HG03066 (cell line): ENCODE results near the gene ST6GALNAC2.
"Not testable (repeated sequence)": the region's sequence is repeated elsewhere in the genome, so short reads cannot be mapped to it uniquely, and the experiment has no call there.

ENCODE experiments used
- ATAC-seq: cut with Tn5 transposase; IDR thresholded peaks from one replicate; pipeline ENCODE4 v1.9.1; 2021; ENCODE audit warnings: low read depth; ENCODE audit not compliant: unreplicated experiment

Gene ST6GALNAC2

DNA sequence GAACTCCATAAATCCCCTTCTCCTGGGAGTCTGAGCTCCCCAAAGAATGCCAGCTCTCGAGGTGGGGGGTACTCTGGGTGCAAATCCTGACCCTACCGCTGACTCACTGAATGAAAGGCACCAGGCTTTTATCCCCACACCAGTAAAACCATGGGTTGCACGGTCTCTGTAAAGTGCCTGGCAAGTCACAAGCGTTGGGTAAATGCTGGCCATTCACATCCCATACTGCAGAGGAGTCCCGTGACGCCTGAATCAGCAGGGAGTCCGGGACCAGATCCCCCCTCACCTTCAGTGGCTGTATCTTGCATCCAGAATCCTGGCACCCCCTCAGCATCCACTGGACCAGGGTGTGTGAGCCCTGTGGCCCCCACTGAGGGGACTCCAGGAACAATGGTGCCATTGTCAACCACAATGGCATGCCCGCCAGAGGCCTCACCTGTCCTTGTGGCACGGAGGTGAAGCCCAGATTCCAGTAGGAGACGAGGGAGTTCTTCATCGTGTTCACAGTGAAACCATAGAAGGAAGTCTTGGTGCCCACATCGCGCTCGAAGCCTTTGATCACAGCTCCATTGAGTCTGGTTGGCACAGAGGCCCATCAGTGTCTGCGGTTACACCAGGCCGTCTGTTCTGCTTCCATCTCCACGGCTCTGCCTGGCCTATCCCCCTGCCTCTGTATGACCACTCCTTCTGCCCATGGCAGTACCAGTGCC is 13.3 kb downstream of the ST6GALNAC2 start:
- ATAC-seq: no peak

DNA sequence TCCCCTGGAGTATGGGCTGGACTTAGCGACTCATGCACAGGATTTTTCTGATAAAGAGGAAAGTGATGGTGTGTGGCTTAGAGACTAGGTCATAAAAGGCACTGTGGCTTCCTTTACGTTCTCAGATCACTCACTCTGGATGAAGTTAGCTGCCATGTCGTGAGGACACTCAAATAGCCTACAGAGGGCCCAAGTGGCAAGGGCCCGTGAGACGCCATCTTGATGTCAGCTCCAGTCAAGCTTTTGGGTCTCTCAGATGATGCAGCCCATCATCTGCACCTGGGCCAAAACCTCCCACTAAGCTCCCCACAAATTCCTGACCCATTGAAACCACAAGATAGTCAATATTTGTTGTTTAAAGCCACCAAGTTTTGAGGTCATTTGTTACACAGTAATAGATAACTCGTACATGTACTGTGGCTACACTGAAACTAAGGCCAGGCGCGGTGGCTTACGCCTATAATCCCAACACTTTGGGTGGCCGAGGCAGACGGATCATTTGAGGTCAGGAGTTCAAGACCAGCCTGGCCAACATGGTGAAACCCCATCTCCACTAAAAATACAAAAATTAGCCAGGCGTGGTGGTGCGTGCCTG is 14.7 kb downstream of the ST6GALNAC2 start:
- no peak for ATAC-seq

DNA sequence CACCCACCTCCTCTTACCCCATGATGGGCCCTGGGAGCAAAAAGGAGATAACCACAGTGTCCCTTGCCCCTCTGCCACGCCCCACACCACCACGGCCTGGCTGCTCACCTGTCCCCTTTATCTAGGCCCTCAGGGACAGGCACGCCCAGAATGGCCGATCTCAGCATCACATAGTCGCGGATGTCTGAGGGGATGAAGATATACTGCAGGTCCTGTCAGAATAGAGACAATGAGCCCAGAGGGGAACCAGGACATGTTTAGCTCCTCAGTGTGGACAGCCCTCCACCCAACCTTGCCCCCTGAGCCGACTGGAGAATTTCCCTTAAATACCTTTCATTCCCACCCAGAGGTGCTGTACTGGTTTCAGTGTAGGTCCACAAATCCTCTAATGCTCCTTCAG is 15.2 kb downstream of the ST6GALNAC2 start:
- no peak for ATAC-seq

DNA sequence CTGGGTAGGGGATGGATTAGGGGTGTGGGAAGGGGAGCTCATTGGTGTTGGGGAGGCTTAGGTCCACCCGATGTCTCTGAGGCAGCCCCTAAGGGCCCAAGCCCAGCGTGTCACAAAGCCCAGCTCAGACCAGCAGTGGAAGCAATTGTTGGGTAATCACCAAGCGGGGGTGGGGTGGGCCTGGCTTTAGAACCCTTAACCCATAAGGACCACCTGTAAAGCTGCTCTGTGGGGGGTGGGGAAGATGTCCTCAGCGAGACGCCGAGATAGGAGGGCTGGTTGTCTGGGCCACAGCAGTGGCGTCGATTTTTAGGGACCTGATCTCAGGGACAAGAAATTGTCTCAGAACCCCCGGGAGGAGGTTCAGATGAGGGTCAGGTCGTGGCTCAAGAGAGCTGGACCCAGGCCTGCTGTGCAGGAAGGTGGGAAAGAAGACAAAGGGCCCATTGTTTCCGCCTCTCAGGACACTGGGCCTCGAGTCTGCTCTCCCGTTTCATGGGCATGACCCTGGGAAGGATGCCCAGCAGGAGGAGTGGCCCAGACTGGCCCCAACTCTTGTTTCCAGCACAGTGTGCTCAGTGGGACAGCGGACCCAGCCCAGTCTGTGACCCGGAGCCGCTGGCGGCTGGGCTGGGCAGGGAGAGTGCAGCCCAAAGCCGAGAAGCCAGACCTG is 15.9 kb downstream of the ST6GALNAC2 start:
- no peak for ATAC-seq

DNA sequence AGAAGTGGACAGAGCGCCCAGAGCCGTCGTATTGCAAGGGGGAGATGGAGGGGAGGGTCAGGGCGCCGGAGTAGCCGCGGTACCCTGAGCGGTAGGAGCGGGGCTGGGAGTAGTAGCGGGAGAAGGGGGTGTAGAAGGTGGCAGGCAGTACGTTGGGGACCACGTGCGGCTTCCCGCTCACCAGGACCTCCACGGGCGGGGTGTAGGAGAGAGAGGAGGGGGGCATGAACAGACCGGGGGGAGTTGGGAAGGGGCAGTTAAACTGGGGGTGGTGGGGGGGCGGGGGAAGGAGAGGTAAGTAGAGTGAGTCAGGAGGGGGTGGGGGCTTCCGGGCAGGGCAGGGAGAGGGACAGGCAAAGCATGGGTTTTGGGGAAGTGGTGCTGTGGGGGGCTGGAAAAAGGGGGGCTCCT is 16.8 kb downstream of the ST6GALNAC2 start:
- ATAC-seq: no peak

DNA sequence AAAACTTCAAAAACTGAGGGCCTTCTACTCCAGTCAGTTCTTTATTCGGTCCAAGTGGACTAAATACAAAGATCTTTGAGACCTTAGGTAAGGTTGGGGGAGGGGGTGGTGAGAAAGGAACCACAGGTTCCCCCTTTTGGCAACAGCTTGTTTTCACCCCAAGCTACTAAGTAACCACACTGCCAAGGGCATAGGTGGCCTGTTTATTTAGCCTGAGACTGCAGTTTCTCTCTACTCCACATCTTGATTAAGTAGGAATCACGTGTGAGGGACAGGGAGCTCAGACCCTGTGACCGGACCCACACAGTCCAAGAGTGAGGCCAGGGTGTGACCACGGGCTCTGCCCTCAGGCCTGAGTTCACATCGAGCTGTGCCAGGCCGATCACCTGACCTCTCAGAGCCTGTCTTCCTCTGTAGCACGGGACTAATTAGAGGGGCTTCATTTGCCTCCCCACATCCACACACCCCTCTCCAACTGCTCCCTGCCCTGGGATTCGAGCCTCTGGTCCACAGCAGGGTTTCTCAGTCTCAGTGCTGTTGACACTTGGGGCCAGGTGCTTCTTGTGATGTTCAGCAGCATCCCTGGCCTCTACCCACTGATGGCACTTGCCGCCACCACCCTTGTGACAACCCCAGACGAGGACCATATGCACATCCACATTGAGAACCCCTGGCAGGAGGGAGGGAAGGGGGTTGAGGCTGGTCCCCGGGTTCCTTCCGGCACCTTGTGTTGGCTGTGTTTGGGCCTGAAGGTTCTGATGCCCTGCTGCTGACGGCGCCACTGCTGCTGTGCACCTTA is 17.8 kb downstream of the ST6GALNAC2 start:
- no peak for ATAC-seq

DNA sequence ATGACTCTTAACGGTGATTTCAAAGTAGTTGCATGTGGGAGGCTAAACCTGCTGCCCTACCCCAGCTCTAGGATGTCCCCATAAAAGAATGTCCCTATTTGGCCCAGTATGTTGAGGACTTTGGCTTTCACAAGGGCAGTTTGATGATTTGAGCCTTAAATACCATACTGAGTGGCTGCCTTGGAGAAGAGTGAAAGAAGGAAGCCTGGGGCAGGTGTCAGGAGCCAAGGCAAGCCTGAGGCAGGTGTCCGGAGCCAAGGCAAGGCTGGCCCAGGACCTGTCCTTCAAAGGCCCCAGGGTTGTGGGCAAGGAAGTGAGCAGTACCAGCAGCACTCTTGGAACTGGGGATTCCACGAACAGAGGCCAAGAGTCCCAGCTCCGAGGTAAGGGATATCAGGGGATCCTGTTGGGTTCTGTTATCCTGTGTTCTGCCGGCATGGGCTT is 18.6 kb downstream of the ST6GALNAC2 start:
- ATAC-seq: no peak

DNA sequence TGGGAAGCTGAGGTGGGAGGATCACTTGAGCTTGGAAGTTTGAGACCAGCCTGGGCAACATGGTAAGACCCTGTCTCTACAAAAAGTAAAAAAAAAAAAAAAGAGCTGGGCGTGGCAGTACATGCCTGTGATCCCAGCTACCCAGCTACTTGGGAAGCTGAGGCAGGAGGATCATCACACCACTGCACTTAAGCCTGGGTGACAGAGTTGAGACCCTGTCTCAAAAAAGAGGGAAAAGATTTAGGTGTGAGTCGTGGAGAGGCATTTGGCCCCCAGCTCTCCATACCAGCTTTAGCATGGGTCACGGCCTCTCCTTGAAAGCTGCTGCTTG is 19.1 kb downstream of the ST6GALNAC2 start:
- no peak for ATAC-seq

DNA sequence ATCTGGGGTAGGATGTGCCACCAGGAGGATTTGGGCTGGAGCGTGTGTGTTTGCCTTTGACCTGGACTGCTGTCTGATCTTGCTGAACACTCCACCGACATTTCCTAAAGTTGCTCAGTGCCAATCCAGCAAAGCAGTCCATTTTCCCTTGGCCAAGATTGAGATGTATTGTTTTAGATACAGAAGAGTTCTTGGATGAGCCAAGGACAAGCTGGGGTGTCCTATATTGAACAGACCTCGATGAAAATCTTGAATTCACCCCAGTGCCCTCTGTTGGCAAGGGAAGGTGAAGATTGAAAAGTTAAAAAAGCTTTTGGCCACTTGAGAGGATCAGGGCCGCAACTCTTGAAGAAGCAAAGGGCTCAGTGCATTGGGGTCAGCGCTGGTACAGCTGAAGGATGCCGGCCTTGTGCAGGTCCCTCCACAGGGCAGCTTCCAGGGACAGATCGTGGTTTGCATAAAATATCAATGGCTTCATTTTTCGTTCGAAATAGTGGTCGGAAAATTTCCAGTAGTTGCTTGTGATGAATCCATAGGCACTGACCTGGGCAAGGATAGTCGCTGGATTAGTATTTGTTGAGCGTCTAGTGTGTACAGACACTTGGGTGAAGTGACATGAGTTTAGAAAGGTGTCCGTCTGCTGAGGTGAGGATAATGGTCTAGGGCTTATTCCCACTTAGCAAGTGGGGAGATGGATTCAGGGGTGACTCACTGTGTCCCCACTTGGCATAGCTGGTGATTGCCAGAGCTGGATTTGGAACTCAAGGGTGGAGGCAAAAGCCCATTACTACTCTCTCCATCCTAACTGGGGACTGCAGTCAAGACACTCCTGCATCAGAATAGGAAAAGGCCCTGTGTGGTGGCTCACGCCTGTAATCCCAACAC is 19.7 kb downstream of the ST6GALNAC2 start:
- ATAC-seq: no peak

DNA sequence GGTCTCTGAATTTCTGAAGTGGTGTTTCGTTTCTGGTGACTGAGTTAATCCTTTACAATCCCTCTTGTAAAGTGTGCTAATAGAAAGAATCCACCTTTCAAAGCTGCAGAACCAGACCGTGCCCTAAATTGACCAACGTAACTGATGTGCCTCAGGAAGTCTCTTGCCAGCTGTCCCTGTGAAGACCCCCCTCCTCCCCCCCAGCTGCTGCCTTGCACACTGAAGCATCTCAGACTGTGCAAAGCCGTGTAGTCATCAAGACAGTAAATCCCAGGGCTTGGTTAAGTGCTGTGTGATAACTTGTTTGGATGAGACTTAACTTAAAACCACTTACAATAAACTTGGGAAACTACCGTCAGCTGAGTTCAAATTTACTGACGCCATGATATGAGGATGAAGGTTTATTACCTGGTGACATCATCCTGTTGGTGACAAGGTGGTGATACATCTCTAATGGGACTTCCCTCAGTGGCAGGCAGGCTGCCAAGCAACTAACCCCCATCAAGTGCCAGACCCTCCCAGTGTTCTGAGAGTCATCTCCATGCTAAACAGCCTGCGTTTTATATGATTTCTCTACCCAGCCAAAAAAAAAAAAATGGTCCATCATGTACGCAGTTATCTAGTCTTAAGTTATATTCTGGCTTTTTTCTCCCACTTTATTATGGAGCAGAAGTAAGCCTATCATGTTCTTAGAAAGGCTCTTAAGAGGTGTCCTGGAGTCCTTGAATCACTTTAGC is 20.5 kb downstream of the ST6GALNAC2 start:
- not testable (repeated sequence) for ATAC-seq

DNA sequence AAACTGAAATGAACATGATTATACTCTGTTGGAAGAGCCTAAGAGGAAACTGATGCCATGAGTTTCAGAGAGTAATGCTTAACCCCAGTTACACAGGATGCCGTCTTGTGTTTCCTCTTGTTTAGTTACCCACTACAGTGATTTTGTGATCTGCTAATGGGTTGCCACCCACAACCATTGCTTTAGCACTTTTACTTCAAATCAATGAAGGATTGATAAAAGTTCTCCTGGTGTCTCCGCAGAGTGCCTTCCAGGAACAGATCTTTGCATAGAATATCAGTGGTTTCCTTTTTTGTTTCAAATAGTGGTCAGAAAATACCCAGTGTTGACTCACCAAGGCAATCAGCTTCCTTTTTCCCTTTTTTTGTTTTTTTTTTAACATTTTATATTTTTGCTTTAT is 22.3 kb downstream of the ST6GALNAC2 start:
- not testable (repeated sequence) for ATAC-seq

DNA sequence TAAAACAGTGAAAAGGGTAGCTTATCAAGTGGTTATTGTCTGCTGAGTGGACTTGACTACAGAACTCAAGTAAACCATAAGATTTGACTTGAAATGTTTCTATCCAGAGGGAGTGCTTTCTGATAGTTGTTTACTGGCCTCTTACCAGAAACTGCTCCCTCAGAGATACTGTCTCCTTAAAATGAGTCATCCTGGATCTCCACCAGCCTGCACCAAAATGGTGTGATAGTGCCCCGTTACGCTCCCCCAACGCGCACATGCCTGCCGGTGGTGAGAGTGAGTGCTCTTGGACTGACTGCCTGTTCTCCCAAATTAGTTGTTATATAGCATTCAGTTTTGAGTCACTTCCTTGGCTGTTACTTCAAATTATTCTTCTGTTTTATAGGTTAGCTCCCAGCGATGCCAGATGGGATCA is 22.9 kb downstream of the ST6GALNAC2 start:
- ATAC-seq: no peak

DNA sequence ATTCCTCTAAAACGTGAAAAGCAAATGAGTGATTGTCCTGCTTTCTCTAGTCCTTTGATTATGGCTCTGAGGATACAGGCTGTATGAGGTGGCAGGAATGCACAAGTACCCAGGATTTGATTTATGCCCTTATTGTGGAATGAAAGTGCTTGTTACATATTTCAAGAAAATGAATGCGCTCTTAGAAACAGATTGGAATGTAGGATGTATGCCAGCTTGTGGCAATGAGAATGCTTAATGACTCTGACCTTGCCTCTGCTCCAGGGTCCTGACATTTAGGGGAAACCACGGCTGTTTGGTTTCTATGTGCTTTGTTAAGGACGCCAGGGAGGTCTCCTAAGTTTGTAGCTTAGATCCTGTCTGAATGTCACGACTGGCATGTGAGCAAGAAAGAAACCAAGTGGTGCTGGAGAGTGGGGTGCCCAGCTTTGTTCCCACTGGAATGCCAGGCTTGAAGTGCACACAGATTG is 23.8 kb downstream of the ST6GALNAC2 start:
- no peak for ATAC-seq

DNA sequence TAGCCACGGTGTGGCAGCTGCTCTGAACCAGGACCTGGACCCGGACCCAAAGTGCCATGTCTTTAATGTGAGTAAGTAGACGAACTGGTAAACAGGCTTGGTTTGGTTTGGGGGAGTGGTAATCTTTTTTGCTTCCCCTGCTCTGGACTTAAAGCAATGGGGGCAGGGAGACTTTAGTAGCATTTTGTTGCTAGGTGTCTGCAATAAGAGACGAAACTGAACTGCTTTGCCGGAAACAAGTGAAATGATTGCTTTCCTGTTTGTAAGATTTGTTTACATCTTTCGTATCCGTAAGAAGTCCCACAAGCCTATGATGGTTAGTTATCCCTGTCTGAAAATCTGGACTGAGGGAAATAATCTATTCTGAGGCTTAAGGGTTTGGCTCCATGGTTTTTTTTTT is 24.3 kb downstream of the ST6GALNAC2 start:
- no peak for ATAC-seq

DNA sequence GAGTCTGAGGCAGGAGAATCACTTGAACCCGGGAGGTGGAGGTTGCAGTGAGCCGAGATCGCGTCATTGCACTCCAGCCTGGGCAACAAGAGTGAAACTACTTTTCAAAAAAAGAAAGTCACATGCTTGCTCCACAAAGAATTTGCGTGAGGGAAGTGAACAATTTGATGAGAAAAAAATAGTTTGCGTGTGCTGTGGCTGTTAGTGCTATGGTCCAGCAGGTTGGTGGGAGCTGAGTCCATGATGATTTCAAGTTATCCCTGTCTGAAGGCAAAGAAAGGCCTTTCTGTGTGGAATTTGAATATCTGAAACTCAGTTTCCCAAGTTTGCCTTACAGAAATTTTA is 24.8 kb downstream of the ST6GALNAC2 start:
- ATAC-seq: no peak

DNA sequence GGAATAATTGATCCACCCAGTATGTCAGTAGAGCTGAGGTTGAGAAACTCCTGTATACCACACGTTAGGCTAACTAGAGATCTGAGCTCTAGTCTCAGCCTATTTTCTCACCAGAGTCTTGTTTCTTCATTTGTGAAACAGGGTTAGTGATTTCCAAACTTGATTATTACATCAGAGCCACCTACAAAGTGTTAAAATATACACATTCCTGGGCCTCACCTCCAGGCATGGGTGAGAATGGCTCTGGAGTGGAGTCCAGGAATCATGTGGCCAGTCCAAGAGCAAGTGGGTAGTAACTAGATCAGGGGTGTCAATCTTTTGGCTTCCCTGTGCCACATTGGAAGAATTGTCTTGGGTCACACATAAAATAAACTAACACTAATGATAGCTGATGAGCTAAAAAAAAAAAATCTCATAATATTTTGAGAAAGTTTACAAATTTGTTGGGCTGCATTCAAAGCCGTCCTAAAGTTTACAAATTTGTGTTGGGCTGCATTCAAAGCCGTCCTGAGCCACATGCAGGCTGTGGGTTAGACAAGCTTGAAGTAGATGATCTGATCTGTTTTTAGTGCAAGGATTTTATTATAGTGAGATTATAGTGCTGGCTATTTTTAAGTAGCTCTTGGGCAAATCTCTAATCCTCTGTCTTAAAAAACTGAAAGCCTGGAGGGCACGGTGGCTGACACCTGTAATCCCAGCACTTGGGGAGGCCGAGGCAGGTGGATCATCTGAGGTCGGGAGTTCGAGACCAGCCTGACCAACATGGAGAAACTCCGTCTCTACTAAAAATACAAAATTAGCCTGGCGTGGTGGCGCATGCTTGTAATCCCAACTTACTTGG is 25.4 kb downstream of the ST6GALNAC2 start:
- no peak for ATAC-seq

DNA sequence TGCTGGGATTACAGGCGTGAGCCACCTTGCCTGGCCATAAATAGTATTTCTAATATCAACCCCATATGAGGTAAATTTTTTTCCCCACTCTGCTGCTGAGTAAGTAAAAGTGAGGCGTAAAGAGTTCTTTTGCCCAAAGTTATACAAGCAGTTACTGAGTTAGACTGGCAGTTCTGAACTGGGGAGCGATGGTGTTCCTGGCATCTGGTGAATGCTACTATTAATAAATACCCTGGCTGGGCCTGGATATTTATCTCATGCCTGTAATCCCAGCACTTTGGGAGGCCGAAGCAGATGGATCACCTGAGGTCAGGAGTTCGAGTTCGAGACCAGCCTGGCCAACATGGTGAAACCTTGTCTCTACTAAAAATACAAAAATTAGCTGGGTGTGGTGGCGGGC is 26.2 kb downstream of the ST6GALNAC2 start:
- ATAC-seq: not testable (repeated sequence)

DNA sequence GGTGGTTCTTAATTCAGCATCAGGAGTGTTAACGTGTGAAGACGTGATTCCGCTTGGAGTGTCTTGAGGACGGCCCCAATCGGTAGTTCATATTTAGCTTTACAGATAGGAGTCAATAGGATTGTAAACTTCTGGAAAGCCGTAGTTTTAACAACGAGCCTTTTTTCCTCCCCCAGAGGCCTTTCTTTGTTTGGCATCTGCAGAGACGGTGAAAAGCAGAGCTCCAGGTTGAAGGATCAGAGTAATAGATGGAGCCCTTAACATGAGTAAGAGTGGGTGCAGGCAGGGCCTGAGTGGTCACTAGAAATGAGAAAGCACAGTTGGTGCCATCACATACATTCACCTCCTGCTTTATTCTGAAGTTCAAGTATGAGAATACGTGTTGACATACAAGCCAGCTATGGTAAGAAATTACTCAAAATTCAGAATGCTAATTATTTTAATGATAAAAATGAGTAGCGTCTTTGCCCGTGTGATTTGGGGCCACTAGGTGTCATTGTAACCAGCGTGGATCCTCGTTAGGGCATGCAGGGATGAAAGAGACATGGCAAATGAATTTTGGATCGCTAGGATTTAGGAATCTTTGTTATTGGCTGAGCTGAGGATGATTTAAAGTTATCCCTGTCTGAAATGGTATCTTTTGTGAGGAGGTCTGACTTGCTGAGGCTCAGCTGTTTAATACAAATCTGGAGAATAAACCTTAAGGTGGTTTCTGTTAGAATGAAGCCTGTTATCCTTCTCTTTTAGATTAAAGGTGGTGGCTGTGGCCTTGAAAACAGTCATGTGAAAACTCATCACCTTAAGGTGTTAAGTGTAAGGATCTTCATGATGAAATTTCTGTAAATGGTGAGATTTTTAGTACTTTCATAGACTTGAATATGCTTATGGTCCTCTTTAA is 27.2 kb downstream of the ST6GALNAC2 start:
- ATAC-seq: no peak
